HG03432 (cell line): ENCODE data around the gene INO80B.

ENCODE experiments used
- ATAC-seq: cut with Tn5 transposase; IDR thresholded peaks from one replicate; pipeline ENCODE4 v1.9.1; 2021; ENCODE audit warnings: mild to moderate bottlenecking, moderate library complexity; ENCODE audit not compliant: unreplicated experiment

The INO80B gene

GRCh38 chr2:74500578-74500946 is 45.7 kb downstream of the INO80B start:
- ATAC-seq, result no peak

DNA sequence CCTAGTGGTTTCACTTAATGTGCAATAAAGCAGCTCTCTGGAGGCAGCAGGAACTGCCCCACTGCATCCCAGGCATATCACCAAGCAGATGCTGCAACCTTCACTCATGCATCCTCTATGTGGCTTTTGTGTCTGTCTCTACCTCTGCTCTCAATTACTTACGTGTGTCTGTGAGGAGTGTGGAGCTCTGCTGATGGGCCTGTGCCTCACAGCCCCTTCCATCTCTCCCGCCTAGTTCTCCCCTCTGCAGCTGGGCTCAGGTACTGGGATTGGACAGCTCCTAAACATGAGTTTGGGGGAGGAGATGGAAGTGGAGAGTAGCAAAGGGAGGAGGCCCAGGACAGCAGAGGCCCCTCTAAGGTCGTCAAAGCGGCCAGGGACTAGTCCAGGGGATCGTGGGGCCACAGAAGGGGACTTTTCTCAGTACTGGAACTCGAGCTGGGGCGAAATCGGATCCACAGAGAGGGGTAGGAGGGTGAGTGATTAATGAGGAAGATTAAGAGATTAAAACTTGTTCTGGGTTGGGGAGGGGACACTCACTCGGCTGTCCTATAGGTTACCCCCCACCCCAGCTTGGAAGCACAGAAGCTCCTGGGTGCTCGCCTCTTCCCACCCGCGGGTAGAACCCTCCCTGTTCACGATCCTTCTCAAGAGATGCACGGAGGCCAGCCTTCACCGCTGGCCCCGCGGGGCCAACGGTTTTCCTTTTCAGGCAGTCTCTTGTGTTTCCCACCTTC is 46.6 kb downstream of the INO80B start:
- ATAC-seq, result no peak

DNA sequence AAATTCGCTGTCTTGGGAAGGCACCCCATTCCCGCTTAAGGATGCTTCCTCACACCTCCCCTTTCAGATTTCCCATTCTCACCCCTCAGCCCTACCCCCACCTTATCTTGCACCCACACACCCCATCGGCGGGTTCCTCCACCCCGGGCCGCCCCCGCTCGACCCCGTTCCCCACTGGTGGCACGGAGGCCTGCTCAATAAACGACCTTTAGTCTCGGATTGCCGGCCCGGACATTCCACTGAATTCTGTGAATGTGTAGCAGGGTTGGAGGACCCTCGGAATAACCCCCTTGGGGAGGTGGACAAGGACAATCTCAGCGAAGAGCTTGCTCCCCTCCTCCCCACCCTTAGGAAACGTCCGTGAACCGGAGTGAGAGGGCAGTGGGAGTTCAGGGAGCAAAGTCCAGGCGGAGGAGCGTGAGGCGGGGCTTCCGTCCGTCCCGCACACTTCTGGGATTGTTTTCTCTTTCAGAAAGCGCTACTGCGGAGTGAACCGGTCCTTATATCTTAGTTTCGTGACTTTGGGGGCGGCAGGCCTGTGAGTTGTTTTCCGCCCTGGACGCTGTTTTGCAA is 47.3 kb downstream of the INO80B start:
- no peak for ATAC-seq

DNA sequence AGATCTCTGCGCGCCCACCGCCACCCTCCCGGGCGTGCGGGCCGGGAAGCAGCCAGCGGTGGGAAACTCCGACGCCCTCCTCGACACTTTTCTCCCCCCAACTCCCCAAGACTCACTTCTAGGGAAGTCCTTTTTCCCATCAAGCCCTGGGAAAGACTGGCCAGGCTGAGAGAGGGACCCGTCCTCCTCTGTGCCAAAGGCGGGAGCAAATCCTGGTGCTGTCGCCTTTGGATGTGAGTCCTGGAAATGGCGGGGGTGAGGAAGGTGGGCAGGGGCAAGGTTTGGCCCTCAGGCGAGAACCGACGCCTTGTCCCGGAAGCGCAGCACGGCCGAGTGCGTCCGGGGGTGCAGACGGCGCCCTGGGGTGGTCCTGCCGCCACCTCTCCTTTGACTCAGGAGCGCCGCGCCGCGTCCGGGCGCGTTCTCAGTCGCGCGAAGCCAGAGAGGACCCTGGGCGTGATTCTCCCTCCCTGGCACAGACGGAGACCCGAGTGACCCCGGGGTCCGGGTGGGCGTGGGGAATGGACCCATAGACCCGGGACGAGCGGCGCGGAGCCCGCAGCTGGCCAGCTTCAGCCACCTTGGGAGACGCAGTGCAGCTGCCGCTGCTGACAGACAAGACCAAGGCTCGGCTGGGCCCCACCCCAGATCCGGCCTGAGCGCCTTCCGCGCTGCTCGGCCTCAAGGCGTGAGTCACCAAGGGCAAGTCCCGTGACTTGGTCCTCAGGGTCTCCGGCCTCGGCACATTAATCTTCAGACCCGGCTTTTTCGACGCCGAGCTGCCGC is 48.0 kb downstream of the INO80B start:
- peak; percentile 47 for ATAC-seq

DNA sequence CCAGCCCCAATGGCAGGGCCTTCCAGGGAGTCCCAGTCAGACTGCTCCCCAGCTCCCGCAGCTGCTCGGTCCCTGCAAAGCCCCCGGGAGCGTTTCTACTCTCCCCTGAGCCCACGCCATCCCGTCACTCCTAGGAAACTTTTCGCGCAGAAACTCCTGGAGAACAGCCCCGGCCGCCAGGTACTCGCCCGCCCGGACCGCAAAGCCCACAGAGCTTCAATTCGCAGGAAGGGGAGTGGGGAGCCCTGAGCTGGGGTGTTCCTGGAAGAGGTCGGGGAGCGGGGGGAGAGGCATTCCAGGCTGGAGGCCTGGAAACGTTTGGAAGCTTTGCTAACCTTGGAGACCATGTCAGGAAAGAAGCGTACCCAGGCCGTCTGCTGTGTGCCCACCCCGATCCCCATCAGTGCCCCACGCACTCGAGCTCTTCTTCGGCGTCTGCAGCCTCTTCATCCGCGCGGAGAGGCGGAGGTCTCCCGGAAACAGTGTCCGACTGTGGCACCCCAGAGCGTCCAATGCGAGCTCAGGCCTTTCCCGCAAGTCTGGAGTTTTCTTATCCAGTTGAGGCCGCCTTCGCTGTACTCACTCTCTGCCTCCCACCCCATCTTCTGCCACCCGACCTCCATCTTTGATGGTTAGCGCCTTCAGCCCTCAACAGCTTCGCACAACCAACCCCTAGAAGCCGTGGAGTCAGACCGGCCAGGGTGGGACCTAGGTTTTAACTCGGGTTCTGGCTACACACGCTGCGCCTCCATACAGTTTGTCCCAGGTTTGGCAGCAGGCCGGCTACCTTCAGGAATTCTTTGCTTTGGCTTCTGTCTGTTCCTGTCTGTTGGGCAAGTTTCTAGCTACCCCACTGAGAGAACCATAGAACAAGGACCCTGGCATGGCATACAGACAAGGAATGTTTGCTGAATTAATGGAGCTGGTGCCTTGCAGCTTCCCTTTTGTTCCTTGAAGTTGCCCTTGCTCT is 48.9 kb downstream of the INO80B start:
- no peak for ATAC-seq

GRCh38 chr2:74504591-74504990 is 49.7 kb downstream of the INO80B start:
- ATAC-seq, result no peak

GRCh38 chr2:74505448-74506246 is 50.8 kb downstream of the INO80B start:
- no peak for ATAC-seq

- peak; percentile 85 for ATAC-seq
Observed at GRCh38 chr2:74507145-74507925, 52.4 kb downstream of the INO80B start, which contains the start of gene PCGF1. PCGF1 (minus strand) TSS chr2:74507695; CDS start chr2:74507668, 27 bp downstream.
